COLO829 (cell line): ENCODE measurements around the gene ING4.
A peak's percentile ranks its signal among the peaks of the same experiment; 100 is the strongest.

Experiments
- DNase-seq: peaks from one replicate; pipeline ENCODE4 v3.0.0; 2012; ENCODE audit warnings: low spot score

Gene ING4

DNA sequence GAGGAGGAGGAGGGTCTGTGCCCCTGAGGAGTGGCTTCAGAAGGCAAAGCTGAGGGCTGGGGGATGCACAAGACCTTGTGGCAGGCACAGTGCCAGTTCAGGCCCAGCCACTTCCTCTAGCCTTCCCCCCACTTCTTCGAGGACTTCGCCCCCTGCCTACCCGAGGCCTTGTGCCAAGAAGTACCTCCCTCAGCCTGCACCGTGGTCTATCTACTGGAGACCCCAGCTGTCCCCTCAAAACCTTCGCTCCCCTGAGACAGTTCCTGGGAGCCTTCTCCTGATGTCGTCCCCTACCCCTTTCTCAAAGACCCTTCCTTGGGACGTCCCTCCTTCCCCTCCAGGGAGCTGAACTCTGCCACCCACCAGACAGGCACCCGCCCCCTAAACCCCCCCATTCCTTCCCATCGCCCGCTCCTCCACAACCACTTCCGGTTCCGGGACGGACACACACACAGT lies 25.7 kb upstream of the ING4 start:
- no peak for DNase-seq

GRCh38 chr12:6685814-6686213 lies 22.9 kb upstream of the ING4 start:
- DNase-seq, result no peak

DNA sequence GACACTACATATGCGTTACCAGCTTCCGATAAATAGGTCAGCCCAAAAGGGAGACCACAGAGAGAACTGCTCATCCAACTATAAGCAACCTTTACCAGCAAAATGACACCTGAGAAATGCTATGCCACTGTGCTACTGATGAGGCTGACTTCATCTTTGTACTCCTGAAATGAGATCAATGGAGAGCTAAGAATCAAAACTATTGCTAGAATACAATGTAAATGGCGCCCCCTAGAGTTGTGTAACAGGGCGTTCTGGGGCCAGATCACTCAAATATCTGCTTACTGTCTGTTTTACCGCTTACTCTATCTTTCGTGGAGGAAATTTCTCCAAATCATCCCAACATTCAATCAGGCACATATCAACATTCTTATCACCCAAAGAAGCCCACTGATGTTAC lies 21.7 kb upstream of the ING4 start:
- DNase-seq, result peak; percentile 47

GRCh38 chr12:6676962-6677361 lies 14.0 kb upstream of the ING4 start:
- no peak for DNase-seq

DNA sequence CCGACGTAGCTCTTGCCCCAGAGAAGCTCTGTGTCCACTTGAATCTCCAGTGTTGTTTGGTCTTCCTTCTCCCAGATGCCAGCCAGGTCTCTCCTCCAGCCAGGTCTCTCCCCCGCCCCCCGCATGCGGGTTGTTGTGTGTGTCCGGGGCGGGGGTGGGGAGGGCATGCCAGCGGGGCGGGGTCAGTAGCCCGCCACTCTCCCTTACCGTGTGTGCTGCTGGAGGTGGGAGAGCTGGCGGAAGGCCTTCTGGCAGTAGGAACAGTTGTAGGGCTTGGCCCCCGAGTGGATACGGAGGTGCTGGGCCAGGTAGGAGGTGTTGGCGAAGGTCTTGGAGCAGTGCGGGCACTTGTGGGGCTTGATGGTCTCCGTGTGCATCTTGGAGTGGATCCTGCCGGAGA lies 9.2 kb upstream of the ING4 start:
- DNase-seq, result no peak

GRCh38 chr12:6667559-6668210 lies 4.8 kb upstream of the ING4 start:
- DNase-seq, result no peak

- DNase-seq, result no peak
Measured at GRCh38 chr12:6666211-6666610, 3.3 kb upstream of the ING4 start.

DNA sequence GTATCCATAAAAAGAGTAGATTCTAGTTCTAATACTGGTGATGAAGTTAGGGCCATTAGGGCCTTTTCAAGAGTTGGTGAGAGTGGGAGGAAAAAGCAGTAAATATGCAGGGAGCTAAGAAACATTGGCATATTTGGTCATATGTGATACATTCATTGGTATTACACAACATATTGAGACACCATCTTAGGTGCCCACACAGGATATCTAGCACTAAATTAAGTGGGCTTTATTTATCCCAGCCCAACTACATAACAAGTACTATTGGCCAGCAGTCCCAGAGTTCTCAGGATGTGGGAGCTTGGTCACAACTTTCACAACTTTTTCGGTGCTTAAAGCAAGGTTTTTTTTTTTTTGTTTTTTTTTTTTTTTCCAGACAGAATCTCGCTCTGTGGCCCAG lies 2.0 kb upstream of the ING4 start:
- no peak for DNase-seq

DNA sequence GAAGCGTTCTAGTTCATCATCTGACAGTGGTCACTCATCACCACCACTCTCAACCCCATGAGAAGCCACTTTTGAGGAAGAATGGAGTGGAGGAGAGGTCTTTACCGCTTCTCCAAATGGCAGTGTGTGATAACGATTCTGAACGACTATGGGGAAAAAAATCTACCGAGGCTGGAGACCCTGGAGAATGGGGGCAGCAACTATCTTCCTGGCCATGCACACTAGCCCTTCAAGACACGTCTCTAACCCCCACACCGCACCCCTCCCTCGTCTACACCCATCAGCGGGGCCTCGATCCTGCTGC lies 365 bp downstream of the ING4 start:
- DNase-seq, result peak; percentile 57

DNA sequence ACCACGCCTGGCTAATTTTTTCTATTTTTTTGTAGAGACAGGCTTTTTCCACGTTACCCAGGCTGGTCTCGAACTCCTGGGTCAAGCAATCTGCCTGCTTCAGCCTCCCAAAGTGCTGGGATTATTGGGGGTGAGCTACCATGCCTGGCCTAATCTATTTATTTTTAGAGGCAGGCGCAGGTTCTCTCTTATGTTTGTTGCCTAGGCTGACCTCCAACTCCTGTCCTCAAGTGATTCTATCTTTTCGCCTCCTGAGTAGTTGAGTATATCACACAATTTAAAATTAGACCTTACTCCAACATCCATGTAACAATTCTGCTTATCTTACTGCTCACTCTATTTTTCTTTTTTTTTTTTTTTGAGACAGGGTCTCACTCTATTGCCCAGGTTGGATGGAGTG lies 8.9 kb downstream of the ING4 start:
- no peak for DNase-seq

DNA sequence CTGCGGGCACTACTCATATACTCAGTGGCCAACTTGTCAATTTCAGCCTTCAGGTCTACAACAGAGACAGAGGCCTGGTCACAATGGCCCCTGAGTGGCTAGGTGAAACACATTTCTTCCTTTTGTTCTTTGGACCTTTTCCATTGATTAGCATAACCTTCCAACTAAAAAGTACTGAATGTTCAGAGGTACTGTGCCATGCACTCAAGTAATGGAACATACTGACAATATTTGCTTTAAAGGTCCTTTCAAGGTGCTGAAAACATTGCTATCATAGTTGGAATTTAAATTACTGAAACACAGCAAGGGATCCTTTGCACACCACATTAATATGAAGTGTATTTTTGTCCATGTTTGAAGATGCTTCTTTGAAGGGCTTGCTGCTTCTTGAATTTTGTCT lies 9.6 kb downstream of the ING4 start:
- DNase-seq, result no peak

DNA sequence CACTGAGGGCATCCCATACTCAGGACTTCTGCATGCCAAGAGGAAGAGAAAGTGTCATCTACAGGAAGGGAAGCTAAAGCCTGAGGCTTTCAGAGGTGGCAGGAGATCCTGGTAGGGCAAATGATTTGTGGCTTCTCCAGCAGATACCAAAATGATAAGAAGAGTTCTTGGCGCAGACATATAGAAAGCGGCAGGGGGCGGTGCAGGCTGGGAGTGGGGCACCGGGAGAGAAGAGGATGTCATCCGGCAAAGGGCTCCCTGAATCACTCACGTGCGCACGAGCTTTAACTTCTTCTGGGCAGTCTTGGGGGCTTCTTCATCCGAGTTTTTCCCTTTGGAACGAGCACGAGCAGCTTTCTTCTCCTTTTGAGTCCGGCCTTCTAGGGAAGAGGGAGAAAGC lies 10.5 kb downstream of the ING4 start:
- no peak for DNase-seq

DNA sequence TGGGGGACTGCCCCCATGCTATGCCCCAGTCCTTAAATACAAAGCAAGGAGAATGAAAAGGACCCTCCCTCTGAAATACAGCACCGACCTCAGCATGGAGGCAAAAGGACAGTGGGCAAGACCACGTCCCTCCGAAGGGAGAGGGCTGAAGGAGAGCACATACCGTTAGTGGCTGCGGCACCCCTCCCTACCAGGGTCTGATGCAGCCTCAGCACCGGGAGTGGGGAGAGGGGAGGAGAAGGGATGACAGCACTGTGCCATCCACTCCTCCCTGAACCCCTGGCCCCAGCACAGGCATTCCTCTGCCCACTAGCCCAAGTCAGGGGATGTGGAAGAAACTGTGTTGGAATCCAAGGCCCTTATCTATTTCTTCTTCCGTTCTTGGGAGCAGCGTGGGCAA lies 12.1 kb downstream of the ING4 start:
- no peak for DNase-seq

DNA sequence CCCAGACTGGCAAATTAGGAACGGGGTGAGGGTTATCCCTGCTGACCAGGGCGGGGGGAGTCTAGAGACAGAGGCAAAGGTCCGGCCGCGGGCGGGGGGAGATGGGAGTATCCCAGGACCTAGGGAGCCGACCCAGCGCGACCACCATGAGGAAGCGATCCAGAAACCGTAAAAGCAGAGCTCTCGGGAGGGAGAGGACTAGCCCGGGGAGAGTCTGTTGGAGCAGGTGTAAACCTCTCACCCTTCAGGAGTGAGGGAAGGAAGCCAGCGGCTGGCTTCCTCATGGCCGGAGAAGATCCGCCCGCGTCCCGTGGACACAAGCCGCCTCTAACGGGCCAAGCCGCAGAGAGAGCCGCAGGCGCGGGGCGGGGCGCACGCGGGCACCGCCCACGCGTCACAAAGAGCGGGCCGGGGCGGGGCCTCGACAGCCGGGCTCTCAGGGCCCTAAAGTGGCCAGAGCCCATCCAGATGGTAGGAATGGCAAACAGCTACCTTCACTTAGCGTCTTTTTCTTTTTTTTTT lies 15.8 kb downstream of the ING4 start, which contains the start of gene ACRBP:
TSS of gene ACRBP (minus strand) at position 350 of the 522 bp plus-strand sequence. CDS start at position 284, 66 bp downstream.
- DNase-seq, result no peak

DNA sequence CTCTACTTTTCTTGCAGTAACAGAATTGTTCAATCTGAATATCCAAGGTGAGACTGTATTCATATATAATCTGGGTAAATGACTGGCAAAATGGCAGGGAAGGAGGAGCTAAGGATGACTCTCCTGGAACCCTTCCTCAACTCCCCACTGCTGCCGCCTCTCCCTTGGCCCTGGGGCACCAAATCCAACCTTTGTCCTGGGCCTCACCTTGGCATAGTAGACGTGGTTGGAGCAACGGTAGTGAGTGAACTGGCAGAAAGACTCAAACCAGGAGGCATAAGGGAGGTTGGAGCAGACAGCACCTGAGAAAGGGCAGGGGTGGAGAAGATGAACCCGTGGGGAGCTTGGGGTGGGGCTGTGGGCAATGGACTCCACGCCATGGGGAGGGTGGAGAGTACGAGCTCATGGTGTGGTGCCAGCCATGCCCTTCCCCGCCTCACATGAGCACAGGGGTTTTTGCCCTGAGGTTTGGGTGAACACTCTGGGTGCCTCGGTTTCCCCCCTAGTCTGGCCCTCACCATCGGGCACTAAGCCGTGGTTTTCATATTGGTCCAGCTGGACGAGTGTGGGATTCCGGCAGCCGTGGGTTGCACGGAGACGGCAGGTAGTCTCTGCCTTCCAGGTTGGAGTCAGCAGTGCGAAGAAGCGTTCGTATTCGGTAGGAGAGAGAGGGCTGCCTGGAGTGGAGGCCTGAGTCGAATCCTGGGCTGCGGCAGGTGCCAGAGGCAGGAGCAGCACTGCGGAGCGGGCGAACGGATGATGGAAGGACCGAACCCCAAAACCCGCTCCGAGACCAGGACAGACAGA lies 16.4 kb downstream of the ING4 start:
- DNase-seq, result no peak

DNA sequence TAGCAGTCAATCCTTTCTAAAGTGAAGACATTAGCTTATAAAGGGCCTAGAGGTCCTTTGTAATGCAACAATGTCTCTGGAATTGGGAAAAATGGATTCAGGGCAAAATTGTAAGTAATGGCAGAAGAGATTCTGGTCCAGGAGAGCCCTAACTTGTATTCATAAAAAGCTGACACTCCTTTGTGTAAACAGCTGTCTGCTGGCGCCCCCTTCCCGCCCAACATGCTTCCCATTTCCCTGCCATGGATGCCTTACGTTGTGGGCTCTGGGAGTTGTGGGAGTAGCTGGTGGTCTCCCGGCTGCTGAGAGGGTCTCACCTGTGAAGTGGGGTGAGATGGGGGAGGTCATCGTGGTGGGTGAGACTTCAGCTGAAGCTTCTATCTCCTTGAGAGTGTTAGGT lies 18.0 kb downstream of the ING4 start:
- no peak for DNase-seq

- DNase-seq, result no peak
Measured at GRCh38 chr12:6644257-6644596, 18.7 kb downstream of the ING4 start.

DNA sequence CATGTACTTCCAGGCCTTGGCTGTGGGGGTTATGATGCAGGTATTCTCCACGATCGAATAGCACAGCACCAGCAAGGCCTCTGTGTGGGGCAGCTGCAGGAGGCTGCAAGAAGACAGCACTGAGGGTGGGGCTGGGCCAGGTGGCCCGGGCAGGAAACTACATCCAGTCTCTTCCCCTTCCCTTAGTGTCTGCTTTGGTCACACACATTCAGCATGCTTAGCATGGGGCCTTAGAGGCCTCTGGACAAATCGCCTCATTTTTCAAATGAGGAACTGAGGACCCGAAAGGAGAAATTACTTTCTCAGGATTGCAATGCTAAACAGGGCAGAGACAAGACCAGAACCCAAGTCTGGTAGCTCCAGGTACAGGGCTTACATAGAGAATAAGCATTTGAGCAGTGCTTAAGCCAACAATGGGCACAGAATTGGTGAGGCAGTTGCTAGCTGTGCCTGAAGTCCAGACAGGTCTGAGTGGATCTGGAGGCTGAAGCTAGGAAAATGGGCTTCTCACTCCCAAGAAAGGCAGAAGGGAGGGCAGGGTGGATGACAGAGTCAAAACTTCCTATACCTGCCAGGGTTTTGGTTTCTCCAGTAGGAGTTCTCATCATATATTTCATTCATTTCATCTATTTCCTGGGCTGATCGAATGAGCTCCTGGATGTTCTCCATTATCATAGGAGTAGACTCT lies 19.2 kb downstream of the ING4 start:
- no peak for DNase-seq

DNA sequence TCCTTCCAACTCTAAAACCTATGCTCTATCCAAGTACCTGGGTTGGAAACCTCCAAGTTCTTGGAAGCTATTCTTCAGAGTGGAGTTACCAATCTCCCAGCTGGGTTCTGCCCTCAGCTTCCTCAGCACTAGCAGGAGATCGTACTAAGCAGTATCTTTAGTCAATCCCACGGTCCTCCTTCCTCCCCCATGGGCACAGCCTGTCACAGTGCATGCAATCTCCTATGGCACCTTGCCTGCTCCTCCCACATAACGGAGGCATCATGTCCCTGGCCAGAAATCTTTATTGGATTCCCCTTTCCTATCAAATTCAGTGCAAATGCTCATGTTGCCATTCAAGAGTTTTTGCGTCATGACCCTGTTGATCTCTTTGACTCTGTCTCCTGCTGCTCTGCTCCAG lies 21.8 kb downstream of the ING4 start:
- no peak for DNase-seq

DNA sequence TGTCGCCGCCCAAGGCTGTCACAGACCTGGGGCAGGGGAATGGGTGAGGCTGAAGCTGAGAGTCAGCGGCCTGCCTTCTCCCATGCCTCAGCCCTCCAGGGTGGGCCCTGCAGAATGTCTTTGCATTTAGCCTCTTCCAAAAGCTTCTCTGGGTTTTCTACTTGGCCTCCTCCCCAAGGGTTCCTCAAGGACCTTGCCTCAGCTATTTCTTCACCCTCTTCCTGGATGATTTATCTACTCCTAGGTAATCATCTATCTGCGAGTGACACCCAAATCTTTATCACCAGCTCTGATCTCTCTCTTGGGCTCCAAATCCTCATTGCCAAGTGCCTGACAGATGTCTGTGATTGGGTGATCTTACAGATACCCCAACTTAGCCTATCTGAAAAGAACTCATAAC lies 22.4 kb downstream of the ING4 start:
- no peak for DNase-seq

- no peak for DNase-seq
Measured at GRCh38 chr12:6639151-6639801, 23.6 kb downstream of the ING4 start.

- DNase-seq, result no peak
Measured at GRCh38 chr12:6638305-6638704, 24.6 kb downstream of the ING4 start.
